CD8-positive, alpha-beta memory T cell (primary cell): ENCODE results near the gene FLVCR2. TPM values are rescaled to one million over a fixed set of nuclear protein-coding genes. Genes with fewer than 3 reads are reported as not detected.

Source experiments
- CTCF ChIA-PET: fragments of 350-600 bp; sonication (Branson Sonifier 250); formaldehyde crosslinking; loops from one replicate; lab custom pipeline; 2021; ENCODE audit warnings: antibody characterized with exemption; lab: Charles Lee
- POLR2A ChIA-PET: fragments of 350-600 bp; sonication (Branson Sonifier 250); formaldehyde crosslinking; loops from one replicate; lab custom pipeline; 2021; ENCODE audit warnings: antibody characterized with exemption; lab: Charles Lee
- DNase-seq, 5 donors: peaks; one replicate each; pipeline versions ENCODE4 v3.0.0 to v3.0.0-alpha.2; 2020 to 2022; ENCODE audit warnings: mixed read lengths in 1 of 5
- H3K27ac ChIP-seq: one replicate; pipeline ENCODE4 v1.7.0; 2013; ENCODE audit warnings: low read depth, mild to moderate bottlenecking, low read length, moderate library complexity
- H3K27me3 ChIP-seq: 2 replicates; pipeline ENCODE4 v1.7.0; 2013; ENCODE audit warnings: low read length, mild to moderate bottlenecking; ENCODE audit not compliant: insufficient read depth, poor library complexity, severe bottlenecking
- H3K36me3 ChIP-seq: 2 replicates; pipeline ENCODE4 v1.7.0; 2013; ENCODE audit warnings: mild to moderate bottlenecking, low read length, moderate library complexity; ENCODE audit not compliant: insufficient read depth
- H3K4me1 ChIP-seq: 2 replicates; pipeline ENCODE4 v1.7.0; 2013; ENCODE audit warnings: mild to moderate bottlenecking, low read length, moderate library complexity; ENCODE audit not compliant: insufficient read depth
- H3K4me3 ChIP-seq: 2 replicates; pipeline ENCODE4 v1.7.0; 2013; ENCODE audit warnings: mild to moderate bottlenecking, low read length
- H3K9me3 ChIP-seq: 2 replicates; pipeline ENCODE4 v1.7.0; 2013; ENCODE audit warnings: mild to moderate bottlenecking, low read length
- H3K27ac Mint-ChIP-seq, 8 donors: one replicate each; pipeline ENCODE4 v1.8.0; 2020 to 2021; ENCODE audit warnings: mixed read lengths in 8 of 8, mild to moderate bottlenecking in 6 of 8, inconsistent platforms in 3 of 8, moderate library complexity in 3 of 8
- H3K27me3 Mint-ChIP-seq, 2 donors: one replicate each; pipeline ENCODE4 v1.8.0; 2020 to 2021; ENCODE audit warnings: mixed read lengths in 2 of 2, mild to moderate bottlenecking in 1 of 2, moderate library complexity in 1 of 2
- H3K36me3 Mint-ChIP-seq, 3 donors: one replicate each; pipeline ENCODE4 v1.8.0; 2020 to 2021; ENCODE audit warnings: mixed read lengths in 3 of 3, inconsistent platforms in 1 of 3, mild to moderate bottlenecking in 1 of 3
- H3K4me1 Mint-ChIP-seq, 3 donors: one replicate each; pipeline ENCODE4 v1.8.0; 2020 to 2021; ENCODE audit warnings: mixed read lengths in 3 of 3, inconsistent platforms in 1 of 3, mild to moderate bottlenecking in 1 of 3
- H3K4me3 Mint-ChIP-seq, 7 donors: one replicate each; pipeline ENCODE4 v1.8.0; 2020 to 2021; ENCODE audit warnings: mixed read lengths in 7 of 7, mild to moderate bottlenecking in 6 of 7, moderate library complexity in 4 of 7, inconsistent platforms in 2 of 7
- H3K9me3 Mint-ChIP-seq, 5 donors: one replicate each; pipeline ENCODE4 v1.8.0; 2020 to 2022; ENCODE audit warnings: mixed read lengths in 5 of 5, mild to moderate bottlenecking in 3 of 5, moderate library complexity in 2 of 5, inconsistent platforms in 1 of 5
- polyA plus RNA-seq: library from polyadenylated mRNA; unstranded; fragments of 300-500 nt; fragmentation: Illumina TruSeq; gene quantifications from one replicate; pipeline ENCODE4 v1.2.3, GENCODE V29; 2021
- total RNA-seq, 2 experiments: library from RNA; stranded (reverse); gene quantifications; one replicate each; pipeline ENCODE4 v1.2.3, GENCODE V29; 2021

FLVCR2 gene
- total and polyA plus RNA-seq, 3 experiments from 2014 or later: 0.60 to 2.6 (median 2.6) TPM

DNA sequence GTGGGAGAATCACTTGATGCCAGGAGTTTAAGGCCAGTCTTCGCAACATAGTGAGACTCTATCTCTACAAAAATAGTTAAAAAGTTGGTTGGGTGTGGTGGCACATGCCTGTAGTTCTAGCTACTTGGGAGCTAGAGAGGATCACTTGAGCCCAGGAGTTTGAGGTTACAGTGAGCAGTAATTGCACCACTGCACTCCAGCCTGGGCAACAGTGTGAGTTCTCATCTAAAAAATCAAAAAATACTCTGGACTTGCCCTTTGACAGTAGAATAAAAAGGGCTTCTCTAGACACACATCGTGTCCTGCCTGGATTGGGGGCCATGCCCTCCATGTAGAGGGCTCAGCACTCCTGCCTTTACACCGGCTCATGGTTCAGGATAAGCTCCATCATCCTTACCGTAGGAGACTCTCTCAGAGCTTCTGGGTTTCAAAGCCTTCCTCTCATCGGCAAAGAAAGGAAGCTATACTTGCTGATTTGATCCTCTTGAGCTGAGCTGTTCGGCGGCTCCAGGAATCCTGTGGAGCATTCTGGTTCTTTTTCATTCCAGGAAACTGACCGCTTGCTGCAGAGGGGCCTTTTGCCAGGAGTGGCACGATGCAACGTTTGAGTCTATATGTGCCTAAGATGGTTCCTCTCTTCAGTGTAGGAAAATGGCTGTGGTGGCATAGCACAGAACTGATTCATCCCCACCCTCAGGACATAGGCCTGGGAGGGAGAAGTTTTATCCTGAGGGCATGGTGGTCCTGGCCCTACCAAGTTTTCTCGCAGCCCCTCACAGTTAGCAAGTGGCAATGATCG, 29.6 kb downstream of the FLVCR2 start:
- peaks cover 0 to 24% (median 6%) of the 10 kb centered on the region in 3 donors for H3K36me3 Mint-ChIP-seq
- no peaks in the 10 kb centered on the region for H3K4me1 Mint-ChIP-seq
- no peak overlapping the region for H3K27ac Mint-ChIP-seq
- H3K4me3 Mint-ChIP-seq: no peak overlapping the region
- Histone ChIP-seq H3K4me3 (no peak overlapping the region), H3K27me3 (no peaks in the 10 kb centered on the region), H3K4me1 (no peaks in the 10 kb centered on the region), H3K27ac (no peak overlapping the region), H3K36me3 (no peaks in the 10 kb centered on the region), H3K9me3 (no peaks in the 10 kb centered on the region)
- ChIA-PET POLR2A (no interaction called here), CTCF (no interaction called here)
- peaks cover 0 to 13% (median 5%) of the 10 kb centered on the region in 5 donors for H3K9me3 Mint-ChIP-seq
- no peak for DNase-seq
- H3K27me3 Mint-ChIP-seq: peaks cover 0 to 1% of the 10 kb centered on the region in 2 donors

DNA sequence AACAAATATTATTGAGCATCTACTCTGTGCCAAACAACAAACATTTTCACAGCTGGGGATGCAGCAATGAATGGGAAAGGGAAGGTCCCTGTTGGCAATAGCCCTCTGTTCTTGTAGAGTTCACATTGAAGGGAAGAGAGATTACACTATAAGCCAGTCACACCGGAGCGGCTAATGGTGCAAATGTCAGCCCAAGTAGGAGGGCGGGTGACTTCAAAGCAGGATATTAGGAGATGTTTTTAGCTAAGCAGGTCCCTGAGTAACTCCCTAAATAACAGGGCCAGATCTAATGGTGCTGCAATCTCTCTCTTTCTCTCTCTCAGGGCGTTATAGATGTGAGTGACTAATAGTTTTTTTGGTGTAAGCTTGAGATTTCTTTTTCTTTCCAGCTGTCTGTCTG, 30.7 kb downstream of the FLVCR2 start:
- ChIA-PET POLR2A (no interaction called here), CTCF (no interaction called here)
- DNase-seq: no peak
- Histone ChIP-seq H3K36me3 (no peaks in the 10 kb centered on the region), H3K9me3 (no peaks in the 10 kb centered on the region), H3K27ac (no peak overlapping the region), H3K4me3 (no peak overlapping the region), H3K27me3 (no peaks in the 10 kb centered on the region), H3K4me1 (no peaks in the 10 kb centered on the region)
- H3K4me3 Mint-ChIP-seq: no peak overlapping the region
- H3K36me3 Mint-ChIP-seq: peaks cover 0 to 27% (median 6%) of the 10 kb centered on the region in 3 donors
- H3K27ac Mint-ChIP-seq: no peak overlapping the region
- H3K9me3 Mint-ChIP-seq: peaks cover 0 to 13% (median 5%) of the 10 kb centered on the region in 5 donors
- H3K4me1 Mint-ChIP-seq: no peaks in the 10 kb centered on the region
- no peaks in the 10 kb centered on the region for H3K27me3 Mint-ChIP-seq

DNA sequence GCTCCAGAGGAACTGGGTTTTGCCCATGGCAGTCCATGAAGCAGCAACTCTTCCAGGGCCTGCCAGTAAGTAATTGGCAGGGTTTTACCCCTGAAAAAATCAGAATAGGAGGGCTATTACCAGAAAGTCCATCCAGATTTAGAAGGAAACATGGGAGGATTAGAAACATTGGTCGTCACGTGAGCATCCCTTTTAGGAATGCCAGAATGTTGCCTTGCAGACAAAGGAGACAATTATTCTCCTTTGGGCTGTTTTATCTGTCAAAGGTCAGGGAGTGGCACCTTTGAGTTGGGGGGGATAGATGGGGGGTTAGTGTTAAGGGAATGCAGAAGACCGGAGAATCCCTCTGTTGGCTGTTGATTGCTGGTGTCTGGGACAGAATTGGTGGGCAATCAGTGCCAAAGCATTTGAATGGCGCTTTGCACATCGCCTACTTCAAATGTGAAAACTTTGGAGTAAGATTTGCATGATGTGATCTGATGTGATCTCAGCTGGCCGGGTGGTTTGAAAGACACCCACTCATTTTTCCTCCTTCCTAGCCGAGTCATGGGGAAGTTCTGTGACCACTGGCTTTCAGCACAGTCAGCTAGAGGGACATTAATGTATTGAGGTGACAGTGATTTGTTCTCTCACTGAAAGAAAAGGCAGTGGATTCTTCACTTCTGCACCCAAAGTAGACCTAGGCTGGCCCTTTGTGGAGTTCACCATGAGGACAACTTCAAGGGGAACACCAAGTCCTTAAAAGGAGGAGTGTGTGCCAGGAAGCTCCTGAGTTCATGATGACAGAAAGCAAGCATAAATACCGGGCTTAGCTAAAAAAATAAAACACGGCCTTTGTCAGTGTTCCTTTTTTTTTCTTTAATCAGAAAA, 31.4 kb downstream of the FLVCR2 start:
- H3K4me1 Mint-ChIP-seq: no peaks in the 10 kb centered on the region
- Histone ChIP-seq H3K27ac (no peak overlapping the region), H3K4me1 (no peaks in the 10 kb centered on the region), H3K27me3 (no peaks in the 10 kb centered on the region), H3K4me3 (no peak overlapping the region), H3K9me3 (no peaks in the 10 kb centered on the region), H3K36me3 (no peaks in the 10 kb centered on the region)
- H3K27me3 Mint-ChIP-seq: no peaks in the 10 kb centered on the region
- ChIA-PET POLR2A (no interaction called here), CTCF (interaction anchor here (1.6 kb wide), 1 partner anchor 121 kb away, joined by 3 read pairs; no protein-coding TSS in a partner anchor)
- H3K4me3 Mint-ChIP-seq: no peak overlapping the region
- no peak for DNase-seq
- peaks cover 0 to 13% (median 5%) of the 10 kb centered on the region in 5 donors for H3K9me3 Mint-ChIP-seq
- H3K27ac Mint-ChIP-seq: no peak overlapping the region
- H3K36me3 Mint-ChIP-seq: peaks cover 0 to 32% (median 6%) of the 10 kb centered on the region in 3 donors

DNA sequence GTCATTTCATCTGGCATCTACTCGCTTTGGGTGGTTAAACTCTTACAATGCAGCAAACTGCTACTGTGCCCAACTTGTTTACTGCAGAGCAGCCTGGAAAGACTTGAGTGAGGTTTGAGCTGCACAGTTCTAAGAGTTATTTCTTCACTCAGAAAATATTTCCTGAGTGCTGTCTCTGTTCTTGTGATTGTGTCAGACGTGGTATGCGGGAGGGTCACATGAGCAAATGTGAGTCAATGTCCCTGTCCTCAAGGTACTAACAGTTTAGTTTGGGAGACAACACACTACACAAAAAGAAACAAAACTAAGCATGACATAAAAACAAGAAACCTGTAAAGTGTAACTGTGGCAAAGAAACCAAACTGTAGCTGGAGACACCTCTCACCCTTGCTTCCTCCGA, 32.4 kb downstream of the FLVCR2 start:
- H3K27me3 ChIP-seq: no peaks in the 10 kb centered on the region
- DNase-seq: no peak
- POLR2A ChIA-PET: no interaction called here
- H3K27ac ChIP-seq: no peak overlapping the region
- H3K36me3 Mint-ChIP-seq: peaks cover 0 to 32% (median 6%) of the 10 kb centered on the region in 3 donors
- no peak overlapping the region for H3K27ac Mint-ChIP-seq
- CTCF ChIA-PET: interaction anchor here (1.6 kb wide), 1 partner anchor 122 kb away, joined by 3 read pairs; no protein-coding TSS in a partner anchor
- H3K36me3 ChIP-seq: no peaks in the 10 kb centered on the region
- H3K4me1 Mint-ChIP-seq: no peaks in the 10 kb centered on the region
- no peaks in the 10 kb centered on the region for H3K4me1 ChIP-seq
- H3K4me3 ChIP-seq: no peak overlapping the region
- H3K4me3 Mint-ChIP-seq: no peak overlapping the region
- H3K9me3 Mint-ChIP-seq: peaks cover 0 to 13% (median 5%) of the 10 kb centered on the region in 5 donors
- H3K9me3 ChIP-seq: no peaks in the 10 kb centered on the region
- no peaks in the 10 kb centered on the region for H3K27me3 Mint-ChIP-seq

DNA sequence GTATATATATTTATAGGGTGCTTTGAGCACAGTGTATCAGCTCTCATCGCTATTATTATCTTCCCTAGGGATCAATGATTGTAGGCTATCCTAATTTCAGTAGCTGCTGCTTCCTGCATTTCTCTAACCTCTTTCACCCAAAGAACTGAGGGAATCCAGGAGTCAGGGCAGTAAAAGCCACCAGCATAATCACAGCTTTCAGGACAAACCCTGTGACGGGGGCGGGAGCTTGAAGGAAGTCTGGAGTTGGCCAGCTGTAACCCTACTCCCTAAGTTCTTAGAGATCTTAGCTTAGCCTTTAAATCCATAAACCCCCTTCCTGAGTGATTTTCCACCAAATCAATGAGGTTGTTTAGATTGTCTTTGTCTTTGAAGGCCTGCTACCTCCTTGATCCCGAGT, 33.7 kb downstream of the FLVCR2 start:
- Mint-ChIP-seq H3K9me3 (peaks cover 0 to 13% (median 5%) of the 10 kb centered on the region in 5 donors), H3K27me3 (no peaks in the 10 kb centered on the region), H3K36me3 (peaks cover 0 to 32% (median 8%) of the 10 kb centered on the region in 3 donors), H3K4me1 (no peaks in the 10 kb centered on the region), H3K27ac (no peak overlapping the region), H3K4me3 (no peak overlapping the region)
- H3K9me3 ChIP-seq: no peaks in the 10 kb centered on the region
- H3K36me3 ChIP-seq: no peaks in the 10 kb centered on the region
- H3K4me3 ChIP-seq: no peak overlapping the region
- H3K4me1 ChIP-seq: no peaks in the 10 kb centered on the region
- ChIA-PET POLR2A (no interaction called here), CTCF (no interaction called here)
- H3K27me3 ChIP-seq: no peaks in the 10 kb centered on the region
- DNase-seq: no peak
- H3K27ac ChIP-seq: no peak overlapping the region

DNA sequence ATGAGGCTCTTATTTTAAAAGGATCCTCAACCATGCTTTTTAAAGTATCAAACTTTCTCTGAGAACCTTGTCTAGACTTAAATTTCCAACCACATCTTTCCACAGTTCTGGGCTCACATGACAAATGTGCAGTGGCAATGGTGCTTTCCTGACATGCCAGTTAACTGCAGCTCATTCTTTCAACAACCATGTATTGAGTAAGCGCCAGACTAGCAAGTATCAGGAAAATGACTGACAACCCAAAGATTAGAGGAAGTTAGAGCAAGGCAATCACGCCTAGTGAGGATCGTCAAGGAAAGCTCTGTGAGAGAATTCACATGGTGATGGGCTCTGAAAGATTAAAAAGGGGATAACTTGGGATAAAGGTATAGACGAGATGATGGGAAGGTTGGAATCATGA, 35.8 kb downstream of the FLVCR2 start:
- Mint-ChIP-seq H3K9me3 (no peaks in the 10 kb centered on the region), H3K27me3 (no peaks in the 10 kb centered on the region), H3K27ac (no peak overlapping the region), H3K4me1 (no peaks in the 10 kb centered on the region), H3K4me3 (no peak overlapping the region), H3K36me3 (peaks cover 0 to 13% (median 8%) of the 10 kb centered on the region in 3 donors)
- H3K36me3 ChIP-seq: no peaks in the 10 kb centered on the region
- no peaks in the 10 kb centered on the region for H3K4me1 ChIP-seq
- no peaks in the 10 kb centered on the region for H3K9me3 ChIP-seq
- H3K4me3 ChIP-seq: no peak overlapping the region
- no peak for DNase-seq
- no peaks in the 10 kb centered on the region for H3K27me3 ChIP-seq
- no peak overlapping the region for H3K27ac ChIP-seq
- ChIA-PET POLR2A (no interaction called here), CTCF (interaction anchor here (1.6 kb wide), 1 partner anchor 11 kb away, joined by 4 read pairs; no protein-coding TSS in a partner anchor)

DNA sequence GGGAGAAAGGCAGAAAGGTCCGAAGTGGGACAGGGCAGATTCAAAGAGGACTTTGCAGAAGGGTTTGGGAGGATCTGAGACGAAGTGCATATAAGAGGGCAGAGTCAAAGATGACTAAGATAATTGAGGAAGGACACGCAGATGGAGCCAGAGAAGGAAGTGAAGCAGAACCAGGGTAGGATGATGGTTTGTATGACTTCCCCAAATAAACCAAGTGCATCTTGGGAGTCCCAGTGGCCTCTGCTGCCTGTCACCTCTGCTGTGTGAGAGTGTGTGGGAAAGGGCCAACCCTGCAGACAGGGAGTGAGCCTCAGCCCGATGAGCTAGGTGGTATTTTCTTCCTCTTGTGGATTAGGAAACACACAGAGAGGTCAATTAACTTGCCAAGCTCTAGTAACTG, 36.8 kb downstream of the FLVCR2 start:
- Mint-ChIP-seq H3K36me3 (peaks cover 0 to 9% (median 4%) of the 10 kb centered on the region in 3 donors), H3K4me3 (no peak overlapping the region), H3K4me1 (no peaks in the 10 kb centered on the region), H3K27me3 (no peaks in the 10 kb centered on the region), H3K27ac (peak overlapping the region in 1 of 8 donors; percentile 51), H3K9me3 (no peaks in the 10 kb centered on the region)
- Histone ChIP-seq H3K4me3 (no peak overlapping the region), H3K27me3 (no peaks in the 10 kb centered on the region), H3K4me1 (no peaks in the 10 kb centered on the region), H3K27ac (no peak overlapping the region), H3K36me3 (no peaks in the 10 kb centered on the region), H3K9me3 (no peaks in the 10 kb centered on the region)
- POLR2A ChIA-PET: no interaction called here
- no peak for DNase-seq
- CTCF ChIA-PET: no interaction called here

DNA sequence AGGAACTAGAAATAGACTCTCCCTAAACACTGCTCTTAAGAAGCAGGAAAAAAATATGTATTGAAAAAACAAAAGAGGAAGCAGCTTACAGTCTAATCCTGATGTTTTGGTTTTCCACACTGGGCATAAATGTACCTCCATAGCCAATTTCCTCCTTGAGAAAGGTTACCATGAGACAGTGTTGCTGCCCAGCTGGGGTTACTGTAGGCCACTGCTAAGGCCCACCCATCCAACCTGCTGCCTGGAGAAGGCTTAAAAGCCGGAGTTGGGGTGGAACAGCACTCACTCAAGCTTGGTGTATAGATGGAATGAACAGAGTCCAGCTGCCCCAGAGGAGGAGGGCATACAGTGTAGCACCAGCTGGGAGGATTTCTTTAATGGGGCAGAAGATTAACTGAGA, 41.1 kb downstream of the FLVCR2 start:
- H3K9me3 Mint-ChIP-seq: no peaks in the 10 kb centered on the region
- no peaks in the 10 kb centered on the region for H3K27me3 Mint-ChIP-seq
- ChIA-PET CTCF (no interaction called here), POLR2A (no interaction called here)
- H3K4me3 Mint-ChIP-seq: no peak overlapping the region
- H3K4me1 Mint-ChIP-seq: no peaks in the 10 kb centered on the region
- Histone ChIP-seq H3K9me3 (no peaks in the 10 kb centered on the region), H3K36me3 (no peaks in the 10 kb centered on the region), H3K27me3 (no peaks in the 10 kb centered on the region), H3K4me1 (no peaks in the 10 kb centered on the region), H3K27ac (no peak overlapping the region), H3K4me3 (no peak overlapping the region)
- peaks cover 0 to 2% (median under 1%) of the 10 kb centered on the region in 3 donors for H3K36me3 Mint-ChIP-seq
- H3K27ac Mint-ChIP-seq: no peak overlapping the region
- no peak for DNase-seq
